HG03025 (cell line): ENCODE measurements around the gene IFT122.

Experiments used
- ATAC-seq: cut with Tn5 transposase; IDR thresholded peaks from one replicate; pipeline ENCODE4 v1.9.1; 2021; ENCODE audit warnings: mild to moderate bottlenecking, moderate library complexity; ENCODE audit not compliant: unreplicated experiment, low FRiP score

The IFT122 gene

GRCh38 chr3:129439226-129439816 lies 703 bp upstream of the IFT122 start:
- peak; percentile 26 for ATAC-seq

- ATAC-seq: no peak
Observed at GRCh38 chr3:129440618-129441190, 680 bp downstream of the IFT122 start.

- no peak for ATAC-seq
Observed at GRCh38 chr3:129441215-129441614, 1.2 kb downstream of the IFT122 start.

- ATAC-seq: no peak
Observed at GRCh38 chr3:129441782-129442181, 1.8 kb downstream of the IFT122 start.

- ATAC-seq: no peak
Observed at GRCh38 chr3:129442486-129442885, 2.5 kb downstream of the IFT122 start.

GRCh38 chr3:129442947-129443346 lies 2.9 kb downstream of the IFT122 start:
- no peak for ATAC-seq

GRCh38 chr3:129445471-129445870 lies 5.4 kb downstream of the IFT122 start:
- no peak for ATAC-seq

- ATAC-seq: no peak
Observed at GRCh38 chr3:129446926-129447325, 6.9 kb downstream of the IFT122 start.

- no peak for ATAC-seq
Observed at GRCh38 chr3:129448186-129448895, 8.3 kb downstream of the IFT122 start.

- no peak for ATAC-seq
Observed at GRCh38 chr3:129449279-129450115, 9.5 kb downstream of the IFT122 start.

GRCh38 chr3:129453732-129454131 lies 13.7 kb downstream of the IFT122 start:
- no peak for ATAC-seq

GRCh38 chr3:129460155-129460554 lies 20.1 kb downstream of the IFT122 start:
- ATAC-seq: no peak

GRCh38 chr3:129460572-129460971 lies 20.5 kb downstream of the IFT122 start:
- ATAC-seq: no peak

- ATAC-seq: no peak
Observed at GRCh38 chr3:129461022-129461421, 21.0 kb downstream of the IFT122 start.

- ATAC-seq: no peak
Observed at GRCh38 chr3:129461461-129462146, 21.6 kb downstream of the IFT122 start.

- ATAC-seq: no peak
Observed at GRCh38 chr3:129462361-129462968, 22.4 kb downstream of the IFT122 start.

GRCh38 chr3:129463094-129463493 lies 23.1 kb downstream of the IFT122 start:
- ATAC-seq: no peak

GRCh38 chr3:129463716-129464115 lies 23.7 kb downstream of the IFT122 start:
- ATAC-seq: no peak

- no peak for ATAC-seq
Observed at GRCh38 chr3:129467932-129468331, 27.9 kb downstream of the IFT122 start.

GRCh38 chr3:129469026-129469425 lies 29.0 kb downstream of the IFT122 start:
- ATAC-seq: no peak
